GM23248 (cell line): Measurements from ENCODE around the gene CNTNAP5. TPM values are rescaled to one million over a fixed set of nuclear protein-coding genes. Genes with fewer than 3 reads are reported as not detected.

Experiments used
- DNase-seq: peaks from one replicate; pipeline ENCODE4 v3.0.0-alpha.2; 2015
- H2AFZ ChIP-seq: fragments of 200-600 bp; sonication (generic); 2 replicates; pipeline ENCODE4 v1.6.1; 2016; ENCODE audit warnings: antibody characterized with exemption
- H3F3A ChIP-seq: fragments of 200-600 bp; sonication (generic); 2 replicates; pipeline ENCODE4 v1.6.1; 2016; ENCODE audit warnings: mild to moderate bottlenecking, antibody characterized with exemption, mixed run types; ENCODE audit not compliant: insufficient read depth
- H3K27ac ChIP-seq: fragments of 200-600 bp; sonication (generic); 2 replicates; pipeline ENCODE4 v1.5.1; 2016; ENCODE audit warnings: mild to moderate bottlenecking
- H3K27me3 ChIP-seq: fragments of 200-600 bp; sonication (generic); replicated peaks from 2 replicates; pipeline ENCODE4 v1.6.1; 2016; ENCODE audit warnings: mild to moderate bottlenecking; ENCODE audit not compliant: insufficient read depth
- H3K36me3 ChIP-seq: fragments of 200-600 bp; sonication (generic); 2 replicates; pipeline ENCODE4 v1.6.1; 2016; ENCODE audit warnings: low read depth, mild to moderate bottlenecking
- H3K4me1 ChIP-seq: fragments of 200-600 bp; sonication (generic); 2 replicates; pipeline ENCODE4 v1.6.1; 2016; ENCODE audit warnings: mild to moderate bottlenecking; ENCODE audit not compliant: insufficient read depth
- H3K4me2 ChIP-seq: fragments of 200-600 bp; sonication (generic); one replicate; pipeline ENCODE4 v1.6.1; 2016; ENCODE audit warnings: mild to moderate bottlenecking; ENCODE audit not compliant: unreplicated experiment
- H3K4me3 ChIP-seq: fragments of 200-600 bp; sonication (generic); 2 replicates; pipeline ENCODE4 v1.5.1; 2016; ENCODE audit warnings: mild to moderate bottlenecking
- H3K79me2 ChIP-seq: fragments of 200-600 bp; sonication (generic); 2 replicates; pipeline ENCODE4 v1.6.1; 2016; ENCODE audit warnings: mild to moderate bottlenecking; ENCODE audit not compliant: insufficient read depth
- H3K9ac ChIP-seq: fragments of 200-600 bp; sonication (generic); 2 replicates; pipeline ENCODE4 v1.6.1; 2016; ENCODE audit warnings: mild to moderate bottlenecking
- H3K9me2 ChIP-seq: fragments of 200-600 bp; sonication (generic); 2 replicates; pipeline ENCODE4 v1.6.1; 2016; ENCODE audit warnings: mixed run types, mild to moderate bottlenecking, moderate library complexity; ENCODE audit not compliant: insufficient read depth
- H3K9me3 ChIP-seq: fragments of 200-600 bp; sonication (generic); one replicate; pipeline ENCODE4 v1.6.1; 2017; ENCODE audit warnings: low read depth
- H4K20me1 ChIP-seq: fragments of 200-600 bp; sonication (generic); 2 replicates; pipeline ENCODE4 v1.6.0; 2016; ENCODE audit not compliant: insufficient read depth
- EZH2 ChIP-seq: fragments of 200-600 bp; sonication (generic); IDR thresholded peaks from 2 replicates; pipeline ENCODE4 v1.6.1; 2018; ENCODE audit warnings: antibody characterized with exemption, mild to moderate bottlenecking; ENCODE audit not compliant: insufficient read depth, poor library complexity, severe bottlenecking
- EZH2phosphoT487 ChIP-seq: fragments of 200-600 bp; sonication (generic); IDR thresholded peaks from 2 replicates; pipeline ENCODE4 v1.6.1; 2018; ENCODE audit warnings: antibody characterized with exemption, moderate library complexity, mild to moderate bottlenecking, low read depth; ENCODE audit not compliant: insufficient read depth
- WGBS, 2 experiments: methylation state at CpG; one replicate each; pipeline ENCODE4 v1.1.6; 2015 to 2017; ENCODE audit warnings: low lambda C conversion rate in 2 of 2, low coverage in 1 of 2; ENCODE audit errors: missing lambda C conversion rate in 2 of 2; 5-methylcytosine and 5-hydroxymethylcytosine counted together
- in situ Hi-C: fragments of 300-500 bp; cut with MboI; formaldehyde crosslinking; loops from 2 replicates; pipeline ENCODE4 v1.15.0; 2020
- polyA plus RNA-seq: library from polyadenylated mRNA; unstranded; fragments of >200 nt; fragmentation: Nextera tagmentation; extraction: Ambion mirVana; gene quantifications from 2 replicates; pipeline ENCODE4 v1.2.1, GENCODE V29; 2016
- total RNA-seq: library from RNA; depleted of rRNA; stranded (reverse); fragments of >200 nt; shearing (Covaris generic); gene quantifications from 2 replicates; pipeline ENCODE4 v1.2.3, GENCODE V29; 2014

CNTNAP5 gene
- total and polyA plus RNA-seq, 2 experiments from 2014 or later, result not detected

GRCh38 chr2:124286089-124286783, 261.1 kb downstream of the CNTNAP5 start:
- no peak overlapping the region for H3K9ac ChIP-seq
- no peaks in the 10 kb centered on the region for H3K27me3 ChIP-seq
- no peak for DNase-seq
- H2AFZ ChIP-seq, result no peak overlapping the region
- TF ChIP-seq EZH2 (no peak), EZH2phosphoT487 (no peak)
- no peak overlapping the region for H3K27ac ChIP-seq
- no peaks in the 10 kb centered on the region for H3F3A ChIP-seq
- no peaks in the 10 kb centered on the region for H3K4me1 ChIP-seq
- H3K79me2 ChIP-seq, result no peaks in the 10 kb centered on the region
- no peaks in the 10 kb centered on the region for H3K9me2 ChIP-seq
- no peaks in the 10 kb centered on the region for H4K20me1 ChIP-seq
- WGBS, 2 experiments, result 23 to 34% methylated on average over 7 of the region's 7 CpGs
- H3K36me3 ChIP-seq, result no peaks in the 10 kb centered on the region
- no peak overlapping the region for H3K4me3 ChIP-seq
- in situ Hi-C loops, result no loop called here
- H3K4me2 ChIP-seq, result no peak overlapping the region
- no peaks in the 10 kb centered on the region for H3K9me3 ChIP-seq

GRCh38 chr2:124289060-124289459, 264.0 kb downstream of the CNTNAP5 start:
- no peak overlapping the region for H3K27ac ChIP-seq
- H3K79me2 ChIP-seq, result no peaks in the 10 kb centered on the region
- no peak overlapping the region for H2AFZ ChIP-seq
- H3K4me2 ChIP-seq, result no peak overlapping the region
- H3F3A ChIP-seq, result no peaks in the 10 kb centered on the region
- DNase-seq, result no peak
- in situ Hi-C loops, result no loop called here
- H3K4me3 ChIP-seq, result no peak overlapping the region
- no peak overlapping the region for H3K9ac ChIP-seq
- H3K9me2 ChIP-seq, result no peaks in the 10 kb centered on the region
- H3K36me3 ChIP-seq, result no peaks in the 10 kb centered on the region
- 4 to 10% methylated on average over 1 of the region's 1 CpG for WGBS, 2 experiments
- no peaks in the 10 kb centered on the region for H3K27me3 ChIP-seq
- no peak for TF ChIP-seq EZH2phosphoT487
- no peak for TF ChIP-seq EZH2
- no peaks in the 10 kb centered on the region for H4K20me1 ChIP-seq
- H3K4me1 ChIP-seq, result no peaks in the 10 kb centered on the region
- H3K9me3 ChIP-seq, result no peaks in the 10 kb centered on the region

- Histone ChIP-seq H3K9ac (no peak overlapping the region), H3K36me3 (no peaks in the 10 kb centered on the region), H4K20me1 (no peaks in the 10 kb centered on the region), H3K9me2 (no peaks in the 10 kb centered on the region), H2AFZ (no peak overlapping the region), H3K27me3 (no peaks in the 10 kb centered on the region), H3K4me3 (no peak overlapping the region), H3K4me2 (no peak overlapping the region), H3K79me2 (no peaks in the 10 kb centered on the region), H3K4me1 (no peaks in the 10 kb centered on the region), H3F3A (no peaks in the 10 kb centered on the region), H3K9me3 (no peaks in the 10 kb centered on the region), H3K27ac (no peak overlapping the region)
- 0% methylated on average over 1 of the region's 1 CpG for WGBS, 2 experiments
- DNase-seq, result no peak
- no peak for TF ChIP-seq EZH2phosphoT487
- no peak for TF ChIP-seq EZH2
- in situ Hi-C loops, result no loop called here
Measured at GRCh38 chr2:124289615-124290014, 264.5 kb downstream of the CNTNAP5 start.

- in situ Hi-C loops, result no loop called here
- H3K79me2 ChIP-seq, result no peaks in the 10 kb centered on the region
- H4K20me1 ChIP-seq, result no peaks in the 10 kb centered on the region
- H3K4me1 ChIP-seq, result no peaks in the 10 kb centered on the region
- H3K9me2 ChIP-seq, result no peaks in the 10 kb centered on the region
- no peaks in the 10 kb centered on the region for H3F3A ChIP-seq
- no peaks in the 10 kb centered on the region for H3K9me3 ChIP-seq
- H2AFZ ChIP-seq, result no peak overlapping the region
- no peak overlapping the region for H3K27ac ChIP-seq
- no peak for DNase-seq
- H3K36me3 ChIP-seq, result no peaks in the 10 kb centered on the region
- no peak overlapping the region for H3K4me3 ChIP-seq
- no peak overlapping the region for H3K9ac ChIP-seq
- no peaks in the 10 kb centered on the region for H3K27me3 ChIP-seq
- WGBS, 2 experiments, result 20 to 23% methylated on average over 2 of the region's 2 CpGs
- TF ChIP-seq EZH2 (no peak), EZH2phosphoT487 (no peak)
- no peak overlapping the region for H3K4me2 ChIP-seq
Measured at GRCh38 chr2:124296470-124296869, 271.4 kb downstream of the CNTNAP5 start.

DNA sequence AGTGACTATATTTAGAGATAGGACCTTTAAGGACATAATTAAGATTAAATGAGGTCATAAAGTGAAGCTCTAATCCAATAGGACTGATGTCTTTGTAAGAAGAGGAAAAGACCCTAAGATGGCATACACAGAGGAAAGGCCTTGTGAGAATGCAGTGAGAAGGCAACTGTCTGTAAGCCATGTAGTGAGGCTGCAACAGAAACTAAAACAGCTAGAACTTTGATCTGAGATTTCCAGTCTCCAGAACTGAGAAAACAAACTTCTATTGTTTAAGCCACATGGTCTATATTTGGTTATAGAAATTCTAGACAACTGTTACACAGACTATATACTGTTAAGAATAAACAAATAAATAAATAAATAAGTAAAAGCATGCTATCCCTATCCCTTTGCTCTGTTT, 276.8 kb downstream of the CNTNAP5 start:
- H3K79me2 ChIP-seq, result no peaks in the 10 kb centered on the region
- H4K20me1 ChIP-seq, result no peaks in the 10 kb centered on the region
- DNase-seq, result no peak
- H3K4me2 ChIP-seq, result no peak overlapping the region
- TF ChIP-seq EZH2phosphoT487, result no peak
- no peak for TF ChIP-seq EZH2
- H3K27me3 ChIP-seq, result no peaks in the 10 kb centered on the region
- H3K9me2 ChIP-seq, result no peaks in the 10 kb centered on the region
- in situ Hi-C loops, result no loop called here
- H3K9ac ChIP-seq, result no peak overlapping the region
- H2AFZ ChIP-seq, result no peak overlapping the region
- H3K9me3 ChIP-seq, result no peaks in the 10 kb centered on the region
- no peaks in the 10 kb centered on the region for H3K36me3 ChIP-seq
- H3F3A ChIP-seq, result no peaks in the 10 kb centered on the region
- H3K4me1 ChIP-seq, result no peaks in the 10 kb centered on the region
- no peak overlapping the region for H3K4me3 ChIP-seq
- H3K27ac ChIP-seq, result no peak overlapping the region
